DND-41 (cell line): ENCODE data around the gene ENAM.

Experiments
- EZH2 ChIP-seq: IDR thresholded peaks from 3 replicates; pipeline ENCODE4 v1.6.1; 2012; ENCODE audit warnings: borderline replicate concordance, low read depth, mild to moderate bottlenecking, moderate library complexity, low read length, inconsistent platforms; ENCODE audit not compliant: severe bottlenecking
- TF ChIP-seq, protein P1 (sequence below): IDR thresholded peaks from 2 replicates; pipeline ENCODE4 v1.5.1; 2012; ENCODE audit warnings: borderline replicate concordance, low read length, moderate library complexity, mild to moderate bottlenecking; ENCODE audit not compliant: poor library complexity, severe bottlenecking; ENCODE audit errors: extremely low read depth

DNA sequence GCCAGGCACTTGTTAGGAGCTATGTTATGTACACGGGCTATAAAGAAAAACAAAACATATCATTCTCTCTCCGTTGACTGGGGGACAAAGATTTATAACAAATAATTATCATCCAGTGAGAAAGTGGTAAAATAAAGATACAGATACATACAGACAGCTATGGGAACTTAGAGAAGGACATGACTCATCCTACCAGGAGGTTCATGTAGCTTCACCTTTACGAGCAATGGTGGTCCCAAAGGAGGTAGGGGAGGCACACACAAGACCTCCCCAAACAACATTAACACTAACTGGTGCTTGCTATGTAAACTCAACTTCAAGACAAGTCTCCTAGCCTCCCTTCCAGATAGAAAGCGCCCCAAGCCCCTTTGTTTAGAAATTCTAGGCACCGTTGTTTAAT, 27.6 kb upstream of the ENAM start:
- TF ChIP-seq, protein P1, sequence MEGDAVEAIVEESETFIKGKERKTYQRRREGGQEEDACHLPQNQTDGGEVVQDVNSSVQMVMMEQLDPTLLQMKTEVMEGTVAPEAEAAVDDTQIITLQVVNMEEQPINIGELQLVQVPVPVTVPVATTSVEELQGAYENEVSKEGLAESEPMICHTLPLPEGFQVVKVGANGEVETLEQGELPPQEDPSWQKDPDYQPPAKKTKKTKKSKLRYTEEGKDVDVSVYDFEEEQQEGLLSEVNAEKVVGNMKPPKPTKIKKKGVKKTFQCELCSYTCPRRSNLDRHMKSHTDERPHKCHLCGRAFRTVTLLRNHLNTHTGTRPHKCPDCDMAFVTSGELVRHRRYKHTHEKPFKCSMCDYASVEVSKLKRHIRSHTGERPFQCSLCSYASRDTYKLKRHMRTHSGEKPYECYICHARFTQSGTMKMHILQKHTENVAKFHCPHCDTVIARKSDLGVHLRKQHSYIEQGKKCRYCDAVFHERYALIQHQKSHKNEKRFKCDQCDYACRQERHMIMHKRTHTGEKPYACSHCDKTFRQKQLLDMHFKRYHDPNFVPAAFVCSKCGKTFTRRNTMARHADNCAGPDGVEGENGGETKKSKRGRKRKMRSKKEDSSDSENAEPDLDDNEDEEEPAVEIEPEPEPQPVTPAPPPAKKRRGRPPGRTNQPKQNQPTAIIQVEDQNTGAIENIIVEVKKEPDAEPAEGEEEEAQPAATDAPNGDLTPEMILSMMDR: no peak
- no peak for TF ChIP-seq EZH2
